ENCODE data around the gene BLID. TPM values are rescaled to one million over a fixed set of nuclear protein-coding genes. Genes with fewer than 3 reads are reported as not detected.

BLID gene
- total and polyA plus RNA-seq, 8 donors, result 0.55 to 0.79 TPM; not detected in 6

DNA sequence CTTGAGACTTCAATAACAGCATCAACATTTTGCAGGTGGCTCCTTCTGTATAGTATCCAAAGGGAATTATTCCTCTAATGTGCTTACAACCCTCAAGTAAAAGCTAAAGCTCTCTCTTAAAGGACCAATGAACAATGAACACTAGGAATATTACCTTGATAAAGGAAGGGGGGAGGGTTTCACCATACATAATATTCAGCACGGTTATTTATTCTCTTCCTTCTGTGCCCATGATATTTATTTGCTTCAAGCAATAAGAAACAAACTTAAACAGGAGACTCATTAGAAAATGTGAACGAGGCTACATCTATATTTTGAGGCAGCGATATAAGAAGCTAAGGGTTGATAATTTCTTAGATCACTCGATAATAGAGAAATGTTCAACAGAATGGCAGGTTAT is 21.2 kb downstream of the BLID start:
- Histone ChIP-seq H3K27ac (no peak overlapping the region), H3K27me3 (peaks cover 3 to 37% of the 10 kb centered on the region in 2 donors), H3K4me1 (no peaks in the 10 kb centered on the region), H3K4me3 (no peak overlapping the region), H3K36me3 (no peaks in the 10 kb centered on the region), H3K9me3 (no peaks in the 10 kb centered on the region)
- ATAC-seq (no peak), DNase-seq (no peak)
- intact Hi-C loops (cut with DNase I), result no loop called here
- TF ChIP-seq, protein P1, sequence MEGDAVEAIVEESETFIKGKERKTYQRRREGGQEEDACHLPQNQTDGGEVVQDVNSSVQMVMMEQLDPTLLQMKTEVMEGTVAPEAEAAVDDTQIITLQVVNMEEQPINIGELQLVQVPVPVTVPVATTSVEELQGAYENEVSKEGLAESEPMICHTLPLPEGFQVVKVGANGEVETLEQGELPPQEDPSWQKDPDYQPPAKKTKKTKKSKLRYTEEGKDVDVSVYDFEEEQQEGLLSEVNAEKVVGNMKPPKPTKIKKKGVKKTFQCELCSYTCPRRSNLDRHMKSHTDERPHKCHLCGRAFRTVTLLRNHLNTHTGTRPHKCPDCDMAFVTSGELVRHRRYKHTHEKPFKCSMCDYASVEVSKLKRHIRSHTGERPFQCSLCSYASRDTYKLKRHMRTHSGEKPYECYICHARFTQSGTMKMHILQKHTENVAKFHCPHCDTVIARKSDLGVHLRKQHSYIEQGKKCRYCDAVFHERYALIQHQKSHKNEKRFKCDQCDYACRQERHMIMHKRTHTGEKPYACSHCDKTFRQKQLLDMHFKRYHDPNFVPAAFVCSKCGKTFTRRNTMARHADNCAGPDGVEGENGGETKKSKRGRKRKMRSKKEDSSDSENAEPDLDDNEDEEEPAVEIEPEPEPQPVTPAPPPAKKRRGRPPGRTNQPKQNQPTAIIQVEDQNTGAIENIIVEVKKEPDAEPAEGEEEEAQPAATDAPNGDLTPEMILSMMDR (IDR thresholded peaks at IDR 0.05), result no peak

DNA sequence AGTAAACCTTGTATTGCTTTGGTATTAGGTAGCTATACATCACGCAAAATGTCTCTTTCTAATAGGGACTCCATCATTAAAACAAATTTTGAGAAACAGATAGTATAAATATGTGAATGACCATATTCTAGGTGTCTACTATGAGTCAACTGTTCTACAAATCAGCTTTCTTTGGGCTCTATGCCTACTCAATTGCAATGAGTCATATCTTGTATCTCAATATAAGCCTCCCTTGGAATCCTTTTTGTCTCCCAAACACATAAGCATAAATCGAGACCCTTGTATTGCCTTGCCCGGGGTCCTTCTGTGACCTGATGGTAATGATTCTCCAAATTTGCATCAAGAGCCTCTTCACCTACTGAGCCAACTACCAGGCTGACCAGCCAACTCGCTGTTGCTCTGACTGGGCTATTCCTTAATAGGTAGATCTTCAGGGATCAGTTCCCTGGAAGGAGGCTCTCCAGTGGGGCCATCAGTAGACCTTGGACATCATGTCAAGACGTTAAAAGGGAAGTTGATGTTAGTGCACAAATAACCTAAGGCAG is 22.2 kb downstream of the BLID start:
- intact Hi-C loops (cut with DNase I), result no loop called here
- no peaks in the 10 kb centered on the region for H3K9me3 ChIP-seq
- H3K27me3 ChIP-seq, result peaks cover 0 to 27% of the 10 kb centered on the region in 2 donors
- no peak overlapping the region for H3K4me3 ChIP-seq
- ATAC-seq, result no peak
- H3K4me1 ChIP-seq, result no peaks in the 10 kb centered on the region
- no peak overlapping the region for H3K27ac ChIP-seq
- TF ChIP-seq, protein P1 (IDR thresholded peaks at IDR 0.05), result no peak
- H3K36me3 ChIP-seq, result no peaks in the 10 kb centered on the region
- DNase-seq, result no peak

GRCh38 chr11:122091835-122092234 is 24.2 kb downstream of the BLID start:
- DNase-seq, result no peak
- H3K9me3 ChIP-seq, result no peaks in the 10 kb centered on the region
- peaks cover 0 to 7% of the 10 kb centered on the region in 2 donors for H3K27me3 ChIP-seq
- ATAC-seq, result no peak
- no peaks in the 10 kb centered on the region for H3K36me3 ChIP-seq
- TF ChIP-seq, protein P1 (IDR thresholded peaks at IDR 0.05), result no peak
- H3K4me3 ChIP-seq, result no peak overlapping the region
- intact Hi-C loops (cut with DNase I), result no loop called here
- H3K27ac ChIP-seq, result no peak overlapping the region
- no peaks in the 10 kb centered on the region for H3K4me1 ChIP-seq

DNA sequence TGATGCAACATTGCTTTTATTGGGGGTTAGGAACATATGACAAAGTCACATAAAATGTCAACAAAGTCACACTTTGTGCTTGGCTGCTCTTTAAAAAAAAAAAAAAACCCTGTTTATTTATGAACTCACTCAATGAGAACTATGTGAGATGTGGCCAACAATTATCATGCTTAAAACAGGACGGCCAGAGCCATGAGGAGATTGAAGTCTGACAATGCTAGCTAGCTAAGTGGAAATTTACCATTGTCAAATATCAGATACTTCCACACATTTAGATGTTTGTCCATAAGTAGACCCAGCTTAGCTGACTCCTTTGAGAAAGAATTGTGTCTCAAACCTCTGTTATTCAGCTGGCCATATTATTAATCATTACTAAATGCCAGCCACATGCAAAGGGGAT is 26.9 kb downstream of the BLID start:
- no peak for ATAC-seq

DNA sequence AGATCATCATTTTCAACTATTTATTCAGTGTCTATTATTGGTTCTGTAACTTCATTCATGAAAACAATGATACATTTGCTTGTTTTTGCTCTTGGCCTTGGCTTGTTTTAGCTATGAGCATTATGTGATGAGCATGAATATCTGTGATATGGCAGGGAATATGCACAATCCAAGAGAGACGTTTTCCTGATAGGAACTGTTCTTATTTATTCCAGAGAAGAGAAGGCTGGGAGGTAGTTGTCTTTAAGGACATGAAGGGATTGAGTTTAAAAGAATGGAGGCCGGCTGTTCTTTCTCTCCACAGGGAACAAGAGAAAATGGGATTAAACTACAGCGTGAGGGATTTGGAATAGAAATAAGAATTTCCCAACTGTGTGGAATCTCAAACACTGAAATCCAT is 30.3 kb downstream of the BLID start:
- DNase-seq (no peak), ATAC-seq (no peak)
- intact Hi-C loops (cut with DNase I), result no loop called here
- Histone ChIP-seq H3K27ac (no peak overlapping the region), H3K9me3 (no peaks in the 10 kb centered on the region), H3K27me3 (no peaks in the 10 kb centered on the region), H3K36me3 (no peaks in the 10 kb centered on the region), H3K4me1 (no peaks in the 10 kb centered on the region), H3K4me3 (no peak overlapping the region)
- TF ChIP-seq, protein P1 (IDR thresholded peaks at IDR 0.05), result no peak

More for the DNA sequence above, 26.9 kb downstream of the BLID start:
- no peak for DNase-seq
- Histone ChIP-seq H3K27me3 (no peaks in the 10 kb centered on the region), H3K9me3 (no peaks in the 10 kb centered on the region), H3K4me3 (no peak overlapping the region), H3K27ac (no peak overlapping the region), H3K4me1 (no peaks in the 10 kb centered on the region), H3K36me3 (no peaks in the 10 kb centered on the region)
- TF ChIP-seq, protein P1 (IDR thresholded peaks at IDR 0.05), result no peak
- intact Hi-C loops (cut with DNase I), result no loop called here
